ENCODE results near the gene ROBO2.

DNA sequence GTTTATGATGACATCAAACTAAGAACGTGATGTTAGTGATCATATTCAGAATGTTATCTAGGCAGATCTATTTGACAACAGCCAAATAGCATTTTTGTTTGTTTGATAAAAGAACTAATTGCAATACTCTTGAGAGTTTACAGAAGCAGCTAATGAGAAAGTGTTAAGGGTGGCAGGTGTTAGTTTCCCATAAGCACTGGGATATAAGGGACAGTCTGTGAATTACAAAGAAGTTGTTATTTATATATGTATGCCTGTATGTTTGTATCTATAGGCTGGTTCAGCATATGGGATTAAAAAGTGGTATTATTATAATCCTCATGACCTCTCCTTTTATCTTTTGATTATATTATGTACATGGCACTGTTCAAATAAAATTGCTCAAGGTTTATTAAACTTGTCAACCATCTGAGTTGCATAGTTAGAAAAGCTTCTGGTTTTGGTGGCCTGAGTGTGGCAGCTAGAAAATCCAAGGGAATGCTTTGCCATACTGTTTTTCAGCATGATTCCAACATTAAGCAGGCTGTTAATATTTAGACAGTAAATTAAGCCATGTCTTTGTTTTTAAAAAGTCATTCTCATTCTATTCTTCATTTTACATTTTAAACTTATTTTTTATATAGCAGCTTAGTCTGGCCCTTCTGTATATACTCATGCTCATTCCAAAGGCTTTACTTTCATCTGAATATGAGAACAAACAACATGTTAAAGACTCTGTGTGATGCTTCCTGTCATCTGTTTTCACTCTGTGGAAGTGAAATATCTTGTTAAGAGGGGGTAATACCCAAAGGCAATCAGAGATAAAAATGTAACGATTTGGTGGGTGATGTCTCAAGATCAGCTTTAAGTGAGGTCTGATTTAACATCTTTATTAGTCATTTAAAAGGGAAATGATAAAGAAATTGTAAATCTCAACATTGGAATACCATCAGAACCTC, 13.1 kb downstream of the ROBO2 start:
- TF ChIP-seq, protein P1, sequence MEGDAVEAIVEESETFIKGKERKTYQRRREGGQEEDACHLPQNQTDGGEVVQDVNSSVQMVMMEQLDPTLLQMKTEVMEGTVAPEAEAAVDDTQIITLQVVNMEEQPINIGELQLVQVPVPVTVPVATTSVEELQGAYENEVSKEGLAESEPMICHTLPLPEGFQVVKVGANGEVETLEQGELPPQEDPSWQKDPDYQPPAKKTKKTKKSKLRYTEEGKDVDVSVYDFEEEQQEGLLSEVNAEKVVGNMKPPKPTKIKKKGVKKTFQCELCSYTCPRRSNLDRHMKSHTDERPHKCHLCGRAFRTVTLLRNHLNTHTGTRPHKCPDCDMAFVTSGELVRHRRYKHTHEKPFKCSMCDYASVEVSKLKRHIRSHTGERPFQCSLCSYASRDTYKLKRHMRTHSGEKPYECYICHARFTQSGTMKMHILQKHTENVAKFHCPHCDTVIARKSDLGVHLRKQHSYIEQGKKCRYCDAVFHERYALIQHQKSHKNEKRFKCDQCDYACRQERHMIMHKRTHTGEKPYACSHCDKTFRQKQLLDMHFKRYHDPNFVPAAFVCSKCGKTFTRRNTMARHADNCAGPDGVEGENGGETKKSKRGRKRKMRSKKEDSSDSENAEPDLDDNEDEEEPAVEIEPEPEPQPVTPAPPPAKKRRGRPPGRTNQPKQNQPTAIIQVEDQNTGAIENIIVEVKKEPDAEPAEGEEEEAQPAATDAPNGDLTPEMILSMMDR (IDR thresholded peaks at IDR 0.05; ENCODE audit: poor library complexity): no peak
- no peak for TF ChIP-seq EZH2 (IDR thresholded peaks at IDR 0.05; ENCODE audit: borderline replicate concordance)
- TF ChIP-seq EZH2phosphoT487 (IDR thresholded peaks at IDR 0.05; ENCODE audit: low read depth, severe bottlenecking, unreplicated experiment): no peak

Data from hepatocyte (in vitro differentiated cells).